IPS-NIHi11 (cell line): ENCODE measurements around the gene CEP120.
"Not testable (repeated sequence)": the region's sequence is repeated elsewhere in the genome, so short reads cannot be mapped to it uniquely, and the experiment has no call there.

ENCODE experiments used
- DNase-seq: peaks from one replicate; pipeline ENCODE4 v3.0.0; 2012; ENCODE audit warnings: mixed read lengths, low spot score

The CEP120 gene

GRCh38 chr5:123423278-123424149 is at the start of gene CEP120:
TSS of gene CEP120 (minus strand) at chr5:123423403. CDS start at chr5:123422998, 405 bp downstream.
- DNase-seq: peak; percentile 96

GRCh38 chr5:123472150-123472924 is 49.1 kb upstream of the CEP120 start:
- no peak for DNase-seq

- DNase-seq: no peak
These were observed 48.2 kb upstream of the CEP120 start for GRCh38 chr5:123471385-123471784.

- DNase-seq: not testable (repeated sequence)
These were observed 43.6 kb upstream of the CEP120 start for GRCh38 chr5:123466839-123467238.

GRCh38 chr5:123460296-123460729 is 37.1 kb upstream of the CEP120 start:
- peak; percentile 38 for DNase-seq

GRCh38 chr5:123458994-123459393 is 35.8 kb upstream of the CEP120 start:
- DNase-seq: not testable (repeated sequence)

GRCh38 chr5:123456242-123456641 is 33.0 kb upstream of the CEP120 start:
- DNase-seq: no peak

GRCh38 chr5:123455640-123456039 is 32.4 kb upstream of the CEP120 start:
- DNase-seq: no peak

GRCh38 chr5:123455095-123455494 is 31.9 kb upstream of the CEP120 start:
- DNase-seq: no peak

- no peak for DNase-seq
These were observed 31.2 kb upstream of the CEP120 start for GRCh38 chr5:123454259-123454911.

GRCh38 chr5:123452401-123452800 is 29.2 kb upstream of the CEP120 start:
- no peak for DNase-seq

- DNase-seq: no peak
These were observed 27.8 kb upstream of the CEP120 start for GRCh38 chr5:123451047-123451446.

- DNase-seq: no peak
These were observed 27.4 kb upstream of the CEP120 start for GRCh38 chr5:123450640-123451039.

- DNase-seq: no peak
These were observed 26.9 kb upstream of the CEP120 start for GRCh38 chr5:123450114-123450513.

- DNase-seq: no peak
These were observed 26.3 kb upstream of the CEP120 start for GRCh38 chr5:123449424-123449974.

GRCh38 chr5:123448743-123449142 is 25.5 kb upstream of the CEP120 start:
- no peak for DNase-seq

- no peak for DNase-seq
These were observed 24.9 kb upstream of the CEP120 start for GRCh38 chr5:123448017-123448617.

- no peak for DNase-seq
These were observed 20.8 kb upstream of the CEP120 start for GRCh38 chr5:123444016-123444415.

- DNase-seq: no peak
These were observed 18.2 kb upstream of the CEP120 start for GRCh38 chr5:123441408-123441807.

GRCh38 chr5:123440456-123441181 is 17.4 kb upstream of the CEP120 start:
- no peak for DNase-seq

GRCh38 chr5:123439709-123440108 is 16.5 kb upstream of the CEP120 start:
- no peak for DNase-seq
